Parathyroid adenoma (tissue), 2 donors: ENCODE results near the gene PRLR.

Experiments
- H2AFZ ChIP-seq: fragments of 300-600 bp; sonication (generic); one replicate; pipeline ENCODE4 v1.7.0; 2017; ENCODE audit warnings: antibody characterized with exemption, mild to moderate bottlenecking
- H3K27ac ChIP-seq: fragments of 300-600 bp; sonication (generic); one replicate; pipeline ENCODE4 v1.7.0; 2017
- H3K27me3 ChIP-seq: fragments of 300-600 bp; sonication (generic); one replicate; pipeline ENCODE4 v1.7.0; 2017; ENCODE audit warnings: low read length; ENCODE audit not compliant: control insufficient read depth, insufficient read depth
- H3K36me3 ChIP-seq: fragments of 300-600 bp; sonication (generic); one replicate; pipeline ENCODE4 v1.7.0; 2017; ENCODE audit warnings: low read length; ENCODE audit not compliant: control insufficient read depth, insufficient read depth
- H3K4me1 ChIP-seq: fragments of 300-600 bp; sonication (generic); one replicate; pipeline ENCODE4 v1.7.0; 2017; ENCODE audit warnings: control low read depth
- H3K4me2 ChIP-seq: fragments of 300-600 bp; sonication (generic); one replicate; pipeline ENCODE4 v1.7.0; 2017; ENCODE audit warnings: low read length
- H3K4me3 ChIP-seq: fragments of 300-600 bp; sonication (generic); one replicate; pipeline ENCODE4 v1.7.0; 2017; ENCODE audit warnings: low read depth, low read length
- H3K79me2 ChIP-seq: fragments of 300-600 bp; sonication (generic); one replicate; pipeline ENCODE4 v1.7.0; 2017; ENCODE audit warnings: control low read depth
- H3K9ac ChIP-seq: fragments of 300-600 bp; sonication (generic); one replicate; pipeline ENCODE4 v1.7.0; 2017; ENCODE audit warnings: mild to moderate bottlenecking
- H3K9me3 ChIP-seq: fragments of 300-600 bp; sonication (generic); one replicate; pipeline ENCODE4 v1.7.0; 2017; ENCODE audit warnings: low read length; ENCODE audit not compliant: control insufficient read depth
- TF ChIP-seq, protein P1 (sequence below): fragments of 300-600 bp; sonication (generic); IDR thresholded peaks from one replicate; pipeline ENCODE4 v1.7.0; 2017; ENCODE audit warnings: antibody characterized with exemption, mild to moderate bottlenecking
- donor health status: primary hyperparathyroidism.

PRLR gene

DNA sequence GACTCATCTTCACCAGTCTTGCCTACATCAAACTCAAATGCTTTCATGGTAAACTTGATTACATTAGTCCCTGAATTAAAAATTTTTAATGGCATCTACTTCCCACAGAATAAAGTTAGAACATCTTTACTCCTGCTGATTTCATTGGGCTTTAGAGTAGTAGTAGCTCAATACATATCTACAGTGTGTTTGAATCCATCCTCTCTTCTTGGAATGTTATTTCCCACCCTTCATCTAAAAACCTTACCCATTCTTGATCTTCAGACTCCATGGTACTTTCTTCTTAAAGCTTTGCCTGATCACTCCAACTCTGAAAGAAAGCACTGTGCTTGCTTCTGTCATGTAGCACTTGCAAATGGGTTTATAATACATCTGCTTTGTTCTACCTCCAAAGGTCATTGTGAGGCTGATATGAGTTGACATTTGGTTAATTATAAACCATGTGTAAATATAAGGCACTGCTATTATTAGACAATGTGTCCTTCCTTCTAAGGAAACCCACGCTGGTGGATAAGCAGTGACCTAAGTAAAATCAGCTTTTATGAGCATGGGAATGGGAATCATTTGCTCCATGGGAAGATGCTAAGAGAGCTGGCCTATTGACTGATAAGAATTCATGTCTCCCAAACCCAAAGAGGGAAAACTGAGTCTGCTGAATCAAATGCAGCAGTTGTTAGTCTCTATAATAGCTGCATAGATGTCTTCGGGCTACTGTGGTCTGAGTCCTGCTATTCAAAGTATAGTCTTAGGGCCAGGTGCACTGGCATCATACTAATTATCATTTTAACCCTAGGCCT is 7.5 kb upstream of the PRLR start:
- H3K36me3 ChIP-seq: no peaks in the 10 kb centered on the region
- H3K79me2 ChIP-seq: no peaks in the 10 kb centered on the region
- no peak overlapping the region for H3K4me2 ChIP-seq
- H3K9me3 ChIP-seq: no peaks in the 10 kb centered on the region
- H3K9ac ChIP-seq: no peak overlapping the region
- H3K27ac ChIP-seq: no peak overlapping the region
- no peak overlapping the region for H3K4me3 ChIP-seq
- TF ChIP-seq, protein P1, sequence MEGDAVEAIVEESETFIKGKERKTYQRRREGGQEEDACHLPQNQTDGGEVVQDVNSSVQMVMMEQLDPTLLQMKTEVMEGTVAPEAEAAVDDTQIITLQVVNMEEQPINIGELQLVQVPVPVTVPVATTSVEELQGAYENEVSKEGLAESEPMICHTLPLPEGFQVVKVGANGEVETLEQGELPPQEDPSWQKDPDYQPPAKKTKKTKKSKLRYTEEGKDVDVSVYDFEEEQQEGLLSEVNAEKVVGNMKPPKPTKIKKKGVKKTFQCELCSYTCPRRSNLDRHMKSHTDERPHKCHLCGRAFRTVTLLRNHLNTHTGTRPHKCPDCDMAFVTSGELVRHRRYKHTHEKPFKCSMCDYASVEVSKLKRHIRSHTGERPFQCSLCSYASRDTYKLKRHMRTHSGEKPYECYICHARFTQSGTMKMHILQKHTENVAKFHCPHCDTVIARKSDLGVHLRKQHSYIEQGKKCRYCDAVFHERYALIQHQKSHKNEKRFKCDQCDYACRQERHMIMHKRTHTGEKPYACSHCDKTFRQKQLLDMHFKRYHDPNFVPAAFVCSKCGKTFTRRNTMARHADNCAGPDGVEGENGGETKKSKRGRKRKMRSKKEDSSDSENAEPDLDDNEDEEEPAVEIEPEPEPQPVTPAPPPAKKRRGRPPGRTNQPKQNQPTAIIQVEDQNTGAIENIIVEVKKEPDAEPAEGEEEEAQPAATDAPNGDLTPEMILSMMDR: no peak
- H2AFZ ChIP-seq: no peak overlapping the region
- peaks cover 25% of the 10 kb centered on the region for H3K4me1 ChIP-seq
- H3K27me3 ChIP-seq: no peaks in the 10 kb centered on the region

DNA sequence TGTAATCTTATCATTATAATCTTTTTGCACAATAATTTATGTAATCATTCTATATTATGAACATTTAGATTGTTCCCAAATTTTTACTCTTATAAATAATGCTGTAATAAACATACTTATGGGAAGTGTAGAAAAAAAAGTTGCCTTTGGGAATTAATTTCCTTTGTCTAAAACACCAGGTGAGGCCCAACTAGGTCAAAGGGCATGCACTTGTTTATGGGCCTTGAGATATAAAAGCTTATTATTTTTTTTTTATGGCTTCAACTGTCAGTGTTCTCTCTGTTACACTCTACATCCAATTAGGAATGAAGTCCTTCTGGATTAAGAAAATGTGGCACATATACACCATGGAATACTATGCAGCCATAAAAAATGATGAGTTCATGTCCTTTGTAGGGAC is 6.5 kb upstream of the PRLR start:
- Histone ChIP-seq H3K27ac (no peak overlapping the region), H3K79me2 (no peaks in the 10 kb centered on the region), H3K9ac (no peak overlapping the region), H3K4me1 (peaks cover 28% of the 10 kb centered on the region), H3K4me2 (no peak overlapping the region), H3K27me3 (no peaks in the 10 kb centered on the region), H3K9me3 (no peaks in the 10 kb centered on the region), H3K36me3 (no peaks in the 10 kb centered on the region), H2AFZ (no peak overlapping the region), H3K4me3 (no peak overlapping the region)
- TF ChIP-seq, protein P1: no peak

DNA sequence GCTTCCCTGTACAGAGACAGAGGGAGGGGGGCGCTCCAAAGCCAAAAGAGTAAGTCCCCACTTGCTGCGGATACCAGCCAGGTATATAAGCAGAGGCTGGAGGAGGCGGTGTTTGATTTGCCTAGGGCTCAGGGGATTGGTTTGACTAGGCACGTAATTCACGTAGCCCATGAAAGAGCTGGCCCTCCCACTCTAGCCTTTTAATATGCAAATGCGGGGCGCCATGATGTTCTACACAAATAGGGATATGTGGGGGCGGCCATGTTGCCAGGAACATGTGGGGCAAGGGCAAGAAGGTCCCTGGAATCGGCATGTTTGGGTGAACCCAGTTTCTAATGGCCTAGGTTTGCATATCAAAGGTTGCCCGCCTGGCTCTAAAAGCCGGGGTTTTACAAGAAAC is 3.3 kb upstream of the PRLR start:
- Histone ChIP-seq H2AFZ (peak overlapping the region; percentile 69), H3K4me3 (no peak overlapping the region), H3K4me1 (peaks cover 28% of the 10 kb centered on the region), H3K36me3 (no peaks in the 10 kb centered on the region), H3K27ac (peak overlapping the region; percentile 92), H3K9me3 (no peaks in the 10 kb centered on the region), H3K9ac (no peak overlapping the region), H3K4me2 (no peak overlapping the region), H3K27me3 (no peaks in the 10 kb centered on the region), H3K79me2 (no peaks in the 10 kb centered on the region)
- TF ChIP-seq, protein P1: no peak

DNA sequence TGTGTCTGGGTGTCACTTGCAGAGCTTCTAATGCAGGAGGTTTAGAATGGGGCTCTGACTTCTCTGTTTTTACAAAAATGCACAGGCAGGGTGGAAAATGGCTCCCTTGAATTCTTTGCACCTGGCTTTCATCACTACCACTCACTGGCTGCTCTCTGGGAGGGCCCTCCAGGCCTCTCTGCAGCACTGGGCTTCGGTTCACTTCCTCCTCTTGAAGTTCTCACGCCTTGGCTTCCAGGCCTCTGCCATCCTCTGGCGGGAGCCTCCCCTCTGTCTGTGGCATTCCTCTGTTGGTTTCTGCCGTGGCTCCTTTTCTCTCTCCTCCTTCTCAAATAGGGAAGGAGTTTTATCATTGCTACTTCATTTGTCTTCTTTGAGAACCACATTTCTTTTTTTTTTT is 2.8 kb upstream of the PRLR start:
- Histone ChIP-seq H3K79me2 (no peaks in the 10 kb centered on the region), H2AFZ (peak overlapping the region; percentile 69), H3K27me3 (no peaks in the 10 kb centered on the region), H3K4me3 (no peak overlapping the region), H3K9me3 (no peaks in the 10 kb centered on the region), H3K4me1 (peaks cover 28% of the 10 kb centered on the region), H3K4me2 (peak overlapping the region; percentile 13), H3K9ac (no peak overlapping the region), H3K27ac (peak overlapping the region; percentile 92), H3K36me3 (no peaks in the 10 kb centered on the region)
- TF ChIP-seq, protein P1: no peak

DNA sequence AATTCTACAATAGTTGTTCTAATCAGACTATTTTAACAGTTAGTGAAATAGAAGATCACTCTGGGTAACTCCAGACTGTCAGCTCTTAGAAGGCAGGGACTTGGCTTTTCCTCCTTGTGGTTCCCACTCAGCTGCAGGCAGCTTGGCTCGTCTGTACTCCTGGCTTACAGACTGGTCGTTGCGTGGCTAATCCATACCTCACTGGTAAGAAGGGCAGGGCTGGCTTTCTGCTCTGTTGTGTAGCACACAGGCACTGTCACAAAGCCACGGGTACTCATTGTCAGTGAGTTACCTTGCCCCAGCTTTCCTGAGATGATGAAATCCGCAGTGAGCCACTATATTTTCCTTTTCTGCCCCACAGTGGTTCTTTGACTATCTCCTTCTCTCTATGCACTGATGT is 1.8 kb upstream of the PRLR start:
- Histone ChIP-seq H3K9me3 (no peaks in the 10 kb centered on the region), H3K27me3 (no peaks in the 10 kb centered on the region), H3K4me1 (peaks cover 31% of the 10 kb centered on the region)

More for the DNA sequence above, 1.8 kb upstream of the PRLR start:
- H3K27ac ChIP-seq: peak overlapping the region; percentile 92
- peak overlapping the region; percentile 68 for H2AFZ ChIP-seq
- H3K9ac ChIP-seq: no peak overlapping the region
- H3K36me3 ChIP-seq: no peaks in the 10 kb centered on the region
- H3K4me3 ChIP-seq: no peak overlapping the region
- no peaks in the 10 kb centered on the region for H3K79me2 ChIP-seq
- TF ChIP-seq, protein P1: no peak
- peak overlapping the region; percentile 78 for H3K4me2 ChIP-seq
